UCSD-AML1 (cell line): ENCODE results near the gene B3GNT7.
"Not testable (repeated sequence)": the region's sequence is repeated elsewhere in the genome, so short reads cannot be mapped to it uniquely, and the experiment has no call there.

Experiments used
- DNase-seq: peaks from one replicate; lab custom pipeline; 2025; ENCODE audit not compliant: unreplicated experiment; lab: John Stamatoyannopoulos, UW

The B3GNT7 gene

GRCh38 chr2:231423176-231423575 lies 27.7 kb downstream of the B3GNT7 start:
- no peak for DNase-seq

- DNase-seq: no peak
Observed at GRCh38 chr2:231425291-231425810, 29.8 kb downstream of the B3GNT7 start.

GRCh38 chr2:231425811-231426703 lies 30.5 kb downstream of the B3GNT7 start:
- DNase-seq: no peak

- no peak for DNase-seq
Observed at GRCh38 chr2:231427116-231427515, 31.6 kb downstream of the B3GNT7 start.

- no peak for DNase-seq
Observed at GRCh38 chr2:231429152-231429551, 33.6 kb downstream of the B3GNT7 start.

- no peak for DNase-seq
Observed at GRCh38 chr2:231429901-231430300, 34.4 kb downstream of the B3GNT7 start.

GRCh38 chr2:231430437-231430836 lies 34.9 kb downstream of the B3GNT7 start:
- not testable (repeated sequence) for DNase-seq

- no peak for DNase-seq
Observed at GRCh38 chr2:231431606-231432005, 36.1 kb downstream of the B3GNT7 start.

- DNase-seq: no peak
Observed at GRCh38 chr2:231433990-231434389, 38.5 kb downstream of the B3GNT7 start.

GRCh38 chr2:231436957-231437356 lies 41.4 kb downstream of the B3GNT7 start:
- DNase-seq: no peak

GRCh38 chr2:231449503-231450054 lies 54.1 kb downstream of the B3GNT7 start:
- DNase-seq: no peak

GRCh38 chr2:231450548-231450989 lies 55.1 kb downstream of the B3GNT7 start:
- no peak for DNase-seq
